ENCODE data around the gene CD4. TPM values are rescaled to one million over a fixed set of nuclear protein-coding genes. Genes with fewer than 3 reads are reported as not detected.
"Not testable (repeated sequence)": the region's sequence is repeated elsewhere in the genome, so short reads cannot be mapped to it uniquely, and the experiment has no call there.

The CD4 gene
- total RNA-seq, result 10 to 100 TPM in 1 of 4 donors, 1 to 10 TPM in 3; 7.5 to 12.6 (median 8.9) TPM

- Histone ChIP-seq H3K36me3 (no peaks in the 10 kb centered on the region), H3K9me3 (no peaks in the 10 kb centered on the region), H3K27me3 (no peaks in the 10 kb centered on the region), H3K4me1 (no peaks in the 10 kb centered on the region), H3K27ac (peak within 1 kb of the TSS in 3 of 4 donors; percentile 28 to 68 (median 59)), H3K4me3 (peak within 1 kb of the TSS in 2 of 4 donors; percentile 34 to 42)
- 52 to 62% methylated on average over 18 of the region's 18 CpGs for WGBS, 2 donors
- no peak for DNase-seq (ENCODE audit: low spot score in 2 of 2)
- TF ChIP-seq EP300 (IDR thresholded peaks at IDR 0.05) (peak in 1 of 2 donors; percentile 45), POLR2A (IDR thresholded peaks at IDR 0.05) (peak in 1 of 2 donors; percentile 33)
- TF ChIP-seq, protein P1, sequence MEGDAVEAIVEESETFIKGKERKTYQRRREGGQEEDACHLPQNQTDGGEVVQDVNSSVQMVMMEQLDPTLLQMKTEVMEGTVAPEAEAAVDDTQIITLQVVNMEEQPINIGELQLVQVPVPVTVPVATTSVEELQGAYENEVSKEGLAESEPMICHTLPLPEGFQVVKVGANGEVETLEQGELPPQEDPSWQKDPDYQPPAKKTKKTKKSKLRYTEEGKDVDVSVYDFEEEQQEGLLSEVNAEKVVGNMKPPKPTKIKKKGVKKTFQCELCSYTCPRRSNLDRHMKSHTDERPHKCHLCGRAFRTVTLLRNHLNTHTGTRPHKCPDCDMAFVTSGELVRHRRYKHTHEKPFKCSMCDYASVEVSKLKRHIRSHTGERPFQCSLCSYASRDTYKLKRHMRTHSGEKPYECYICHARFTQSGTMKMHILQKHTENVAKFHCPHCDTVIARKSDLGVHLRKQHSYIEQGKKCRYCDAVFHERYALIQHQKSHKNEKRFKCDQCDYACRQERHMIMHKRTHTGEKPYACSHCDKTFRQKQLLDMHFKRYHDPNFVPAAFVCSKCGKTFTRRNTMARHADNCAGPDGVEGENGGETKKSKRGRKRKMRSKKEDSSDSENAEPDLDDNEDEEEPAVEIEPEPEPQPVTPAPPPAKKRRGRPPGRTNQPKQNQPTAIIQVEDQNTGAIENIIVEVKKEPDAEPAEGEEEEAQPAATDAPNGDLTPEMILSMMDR (IDR thresholded peaks at IDR 0.05), result no peak
These were observed at the start of gene CD4 for GRCh38 chr12:6788972-6789924. Gene CD4, plus strand, starts transcription at chr12:6789528. Its CDS starts 10,611 bp downstream, at chr12:6800139.

GRCh38 chr12:6742080-6742479 is 47.2 kb upstream of the CD4 start:
- H3K36me3 ChIP-seq, result peaks cover 0 to 15% (median 0%) of the 10 kb centered on the region in 3 donors
- 81 to 90% methylated on average over 12 of the region's 12 CpGs for WGBS, 2 donors
- H3K27ac ChIP-seq; H3K4me3 ChIP-seq; H3K27me3 ChIP-seq; H3K9me3 ChIP-seq; DNase-seq (ENCODE audit: low spot score in 2 of 2); H3K4me1 ChIP-seq: not testable (repeated sequence)

GRCh38 chr12:6742834-6743233 is 46.5 kb upstream of the CD4 start:
- TF ChIP-seq, protein P1 (IDR thresholded peaks at IDR 0.05), result no peak
- TF ChIP-seq POLR2A (IDR thresholded peaks at IDR 0.05) (no peak), EP300 (IDR thresholded peaks at IDR 0.05) (no peak)
- H3K27me3 ChIP-seq, result no peaks in the 10 kb centered on the region
- WGBS, 2 donors, result 77 to 88% methylated on average over 3 of the region's 3 CpGs

DNA sequence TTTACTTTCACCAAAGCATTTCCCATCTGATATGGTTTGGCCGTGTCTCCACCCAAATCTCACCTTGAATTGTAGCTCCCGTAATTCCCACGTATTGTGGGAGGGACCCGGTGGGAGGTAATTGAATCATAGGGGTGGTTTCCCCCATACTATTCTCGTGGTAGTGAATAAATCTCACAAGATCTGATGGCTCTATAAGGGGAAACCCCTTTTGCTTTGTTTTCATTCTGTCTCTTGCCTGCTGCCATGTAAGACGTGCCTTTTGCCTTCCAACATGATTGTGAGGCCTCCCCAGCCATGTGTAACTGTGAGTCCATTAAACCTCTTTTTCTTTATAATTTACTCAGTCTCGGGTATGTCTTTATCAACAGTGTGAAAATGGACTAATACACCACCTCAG is 46.0 kb upstream of the CD4 start:
- not testable (repeated sequence) for H3K4me1 ChIP-seq; H3K4me3 ChIP-seq; H3K9me3 ChIP-seq; H3K27ac ChIP-seq; DNase-seq (ENCODE audit: low spot score in 2 of 2); H3K27me3 ChIP-seq
- peaks cover 0 to 28% (median 10%) of the 10 kb centered on the region in 3 donors for H3K36me3 ChIP-seq
- WGBS, 2 donors, result 72 to 74% methylated on average over 7 of the region's 7 CpGs

More at GRCh38 chr12:6742834-6743233, 46.5 kb upstream of the CD4 start:
- Histone ChIP-seq H3K36me3 (peaks cover 0 to 23% (median 6%) of the 10 kb centered on the region in 3 donors), H3K4me1 (peaks cover 0 to 3% (median 0%) of the 10 kb centered on the region in 4 donors), H3K9me3 (no peaks in the 10 kb centered on the region), H3K4me3 (no peak overlapping the region), H3K27ac (no peak overlapping the region)
- DNase-seq (ENCODE audit: low spot score in 2 of 2), result no peak

GRCh38 chr12:6745741-6746525 is 43.4 kb upstream of the CD4 start:
- Histone ChIP-seq H3K4me3 (no peak overlapping the region), H3K27me3 (no peaks in the 10 kb centered on the region), H3K4me1 (peaks cover 0 to 4% (median 2%) of the 10 kb centered on the region in 4 donors), H3K27ac (peak overlapping the region in 1 of 4 donors; percentile 18), H3K36me3 (peaks cover 0 to 54% (median 24%) of the 10 kb centered on the region in 3 donors), H3K9me3 (no peaks in the 10 kb centered on the region)
- no peak for DNase-seq (ENCODE audit: low spot score in 2 of 2)
- 61 to 69% methylated on average over 9 to 13 of the region's 13 CpGs for WGBS, 2 donors
- no peak for TF ChIP-seq EP300 (IDR thresholded peaks at IDR 0.05)
- TF ChIP-seq POLR2A (IDR thresholded peaks at IDR 0.05), result no peak
- TF ChIP-seq, protein P1 (IDR thresholded peaks at IDR 0.05), result no peak
